ENCODE data around the gene NLRP1. TPM values are rescaled to one million over a fixed set of nuclear protein-coding genes. Genes with fewer than 3 reads are reported as not detected.

NLRP1 gene
- total RNA-seq, 1 donor from 2014 or later = 29.3 TPM

DNA sequence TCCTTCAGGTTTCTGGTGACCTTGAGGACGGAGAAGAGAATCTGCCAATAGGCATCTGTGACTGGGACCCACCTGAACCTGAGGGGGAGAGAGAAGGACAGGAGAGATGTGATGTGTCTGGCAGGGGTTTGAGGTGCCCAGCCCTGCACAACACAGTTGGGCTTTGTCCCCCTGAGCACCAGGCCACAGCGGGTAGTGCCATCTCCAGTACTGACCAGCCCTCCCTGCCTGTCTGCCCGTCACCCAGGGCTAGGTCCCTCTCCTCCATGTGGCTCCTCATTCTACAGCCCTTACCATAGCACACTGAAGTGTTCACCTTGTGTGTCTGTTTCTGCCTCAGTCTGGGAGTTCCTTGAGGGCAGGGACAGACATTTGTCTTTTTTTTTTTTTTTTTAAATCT lies 30.8 kb downstream of the NLRP1 start:
- Histone ChIP-seq H2AFZ (replicated peaks) (no peak overlapping the region), H3K4me2 (no peak overlapping the region), H3K27me3 (no peaks in the 10 kb centered on the region), H3K79me2 (ENCODE audit: low read depth) (no peaks in the 10 kb centered on the region), H3K4me1 (no peaks in the 10 kb centered on the region), H3K4me3 (no peak overlapping the region), H3K36me3 (no peaks in the 10 kb centered on the region), H3K9ac (no peak overlapping the region), H4K20me1 (ENCODE audit: low read depth) (no peaks in the 10 kb centered on the region), H3K9me3 (ENCODE audit: low read depth) (no peaks in the 10 kb centered on the region), H3K27ac (no peak overlapping the region), H3F3A (ENCODE audit: low read depth) (no peaks in the 10 kb centered on the region)
- Mint-ChIP-seq H3K27ac (no peak overlapping the region), H3K4me1 (no peaks in the 10 kb centered on the region), H3K9me3 (peaks cover 3% of the 10 kb centered on the region), H3K27me3 (ENCODE audit: insufficient read depth, low read depth) (peaks cover 8% of the 10 kb centered on the region), H3K36me3 (no peaks in the 10 kb centered on the region), H3K4me3 (no peak overlapping the region)
- no peak for DNase-seq (ENCODE audit: low spot score)
- TF ChIP-seq, protein P1, sequence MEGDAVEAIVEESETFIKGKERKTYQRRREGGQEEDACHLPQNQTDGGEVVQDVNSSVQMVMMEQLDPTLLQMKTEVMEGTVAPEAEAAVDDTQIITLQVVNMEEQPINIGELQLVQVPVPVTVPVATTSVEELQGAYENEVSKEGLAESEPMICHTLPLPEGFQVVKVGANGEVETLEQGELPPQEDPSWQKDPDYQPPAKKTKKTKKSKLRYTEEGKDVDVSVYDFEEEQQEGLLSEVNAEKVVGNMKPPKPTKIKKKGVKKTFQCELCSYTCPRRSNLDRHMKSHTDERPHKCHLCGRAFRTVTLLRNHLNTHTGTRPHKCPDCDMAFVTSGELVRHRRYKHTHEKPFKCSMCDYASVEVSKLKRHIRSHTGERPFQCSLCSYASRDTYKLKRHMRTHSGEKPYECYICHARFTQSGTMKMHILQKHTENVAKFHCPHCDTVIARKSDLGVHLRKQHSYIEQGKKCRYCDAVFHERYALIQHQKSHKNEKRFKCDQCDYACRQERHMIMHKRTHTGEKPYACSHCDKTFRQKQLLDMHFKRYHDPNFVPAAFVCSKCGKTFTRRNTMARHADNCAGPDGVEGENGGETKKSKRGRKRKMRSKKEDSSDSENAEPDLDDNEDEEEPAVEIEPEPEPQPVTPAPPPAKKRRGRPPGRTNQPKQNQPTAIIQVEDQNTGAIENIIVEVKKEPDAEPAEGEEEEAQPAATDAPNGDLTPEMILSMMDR (IDR thresholded peaks at IDR 0.05) = no peak
- no peak for TF ChIP-seq EZH2phosphoT487 (IDR thresholded peaks at IDR 0.05)
- TF ChIP-seq EZH2 (IDR thresholded peaks at IDR 0.05) = no peak

DNA sequence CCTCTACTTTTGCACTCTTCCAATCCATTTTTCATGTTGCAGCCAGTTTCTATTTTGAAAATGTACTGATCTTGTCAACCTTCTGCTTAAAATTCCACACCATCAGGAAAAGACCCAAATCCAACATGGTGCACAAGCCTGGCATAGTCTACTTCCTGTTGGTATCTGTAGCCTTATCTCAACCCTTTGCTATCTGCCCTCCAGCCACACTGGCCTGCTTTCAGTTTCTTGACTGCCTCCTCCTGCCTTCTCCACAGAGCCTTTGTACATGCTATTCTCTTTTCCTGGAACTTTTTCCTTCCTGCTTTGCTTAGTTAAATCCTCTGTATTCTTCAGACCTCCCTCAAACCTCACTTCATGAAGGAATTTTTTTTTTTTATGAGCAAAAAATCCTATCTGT lies 31.5 kb downstream of the NLRP1 start:
- H3K27me3 Mint-ChIP-seq (ENCODE audit: insufficient read depth, low read depth) = peaks cover 6% of the 10 kb centered on the region
- peaks cover 3% of the 10 kb centered on the region for H3K9me3 Mint-ChIP-seq

DNA sequence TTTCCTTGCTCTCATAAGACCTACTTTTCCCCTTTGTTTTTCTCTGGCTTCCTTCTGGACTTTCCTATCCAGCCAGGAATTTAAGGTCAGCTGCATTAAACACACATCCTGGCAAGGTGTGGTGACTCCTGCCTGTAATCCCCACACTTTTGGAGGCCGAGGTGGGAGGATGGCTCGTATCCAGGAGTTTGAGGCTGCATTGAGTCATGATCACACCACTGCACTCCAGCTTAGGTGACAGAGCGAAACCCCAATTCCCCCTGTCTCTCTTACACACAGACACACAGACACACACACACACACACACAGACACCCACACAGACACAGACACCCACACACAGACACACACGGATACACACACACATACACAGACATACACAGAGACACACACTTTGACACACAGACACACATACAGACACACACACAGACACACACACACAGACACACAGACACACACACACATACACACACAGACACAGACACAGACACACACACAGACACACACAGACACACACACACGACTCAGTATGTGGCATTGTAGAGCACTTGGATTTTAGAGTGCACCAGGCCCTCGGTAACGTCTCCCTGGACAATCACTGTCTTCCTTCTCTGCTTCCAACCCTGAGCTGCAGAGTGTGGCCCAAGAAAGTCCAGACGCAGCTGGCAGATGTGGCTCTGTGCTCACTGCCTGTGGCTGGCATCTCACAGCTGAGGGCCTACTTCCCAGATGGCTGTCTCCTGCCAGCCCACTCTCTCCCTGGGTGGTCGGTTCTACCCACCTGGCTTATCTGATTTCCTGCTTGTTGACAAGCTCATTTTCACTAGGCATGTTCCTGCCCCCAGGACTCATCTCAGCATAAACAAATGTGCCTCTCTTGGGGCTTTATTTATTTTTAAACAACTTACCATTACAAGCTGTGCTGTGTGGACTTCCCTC lies 39.0 kb downstream of the NLRP1 start:
- Mint-ChIP-seq H3K4me1 (peaks cover 16% of the 10 kb centered on the region), H3K4me3 (no peak overlapping the region), H3K27me3 (ENCODE audit: insufficient read depth, low read depth) (peaks cover 6% of the 10 kb centered on the region), H3K36me3 (no peaks in the 10 kb centered on the region), H3K27ac (peak overlapping the region; percentile 19), H3K9me3 (peaks cover 3% of the 10 kb centered on the region)
- Histone ChIP-seq H3K4me1 (peaks cover 5% of the 10 kb centered on the region), H3K9ac (no peak overlapping the region), H3K79me2 (ENCODE audit: low read depth) (no peaks in the 10 kb centered on the region), H4K20me1 (ENCODE audit: low read depth) (no peaks in the 10 kb centered on the region), H3K4me2 (no peak overlapping the region), H3K27ac (no peak overlapping the region), H3K9me3 (ENCODE audit: low read depth) (no peaks in the 10 kb centered on the region), H3K27me3 (no peaks in the 10 kb centered on the region), H3K36me3 (no peaks in the 10 kb centered on the region), H3K4me3 (no peak overlapping the region), H2AFZ (replicated peaks) (no peak overlapping the region), H3F3A (ENCODE audit: low read depth) (no peaks in the 10 kb centered on the region)
- TF ChIP-seq EZH2phosphoT487 (IDR thresholded peaks at IDR 0.05) = no peak
- TF ChIP-seq EZH2 (IDR thresholded peaks at IDR 0.05) = no peak
- TF ChIP-seq, protein P1 (IDR thresholded peaks at IDR 0.05) = no peak
- DNase-seq (ENCODE audit: low spot score) = no peak

More for the DNA sequence above, 31.5 kb downstream of the NLRP1 start:
- H3K36me3 ChIP-seq = no peaks in the 10 kb centered on the region
- H3K4me1 ChIP-seq = no peaks in the 10 kb centered on the region
- no peak overlapping the region for H3K4me3 Mint-ChIP-seq
- TF ChIP-seq EZH2phosphoT487 (IDR thresholded peaks at IDR 0.05) (no peak), EZH2 (IDR thresholded peaks at IDR 0.05) (no peak)
- TF ChIP-seq, protein P1 (IDR thresholded peaks at IDR 0.05) = no peak
- no peaks in the 10 kb centered on the region for H3K9me3 ChIP-seq (ENCODE audit: low read depth)
- H3K4me2 ChIP-seq = no peak overlapping the region
- H3K4me1 Mint-ChIP-seq = no peaks in the 10 kb centered on the region
- no peak overlapping the region for H3K27ac ChIP-seq
- H2AFZ ChIP-seq (replicated peaks) = no peak overlapping the region
- no peaks in the 10 kb centered on the region for H3F3A ChIP-seq (ENCODE audit: low read depth)
- no peak overlapping the region for H3K9ac ChIP-seq
- no peaks in the 10 kb centered on the region for H4K20me1 ChIP-seq (ENCODE audit: low read depth)
- H3K36me3 Mint-ChIP-seq = no peaks in the 10 kb centered on the region
- no peak overlapping the region for H3K27ac Mint-ChIP-seq
- H3K27me3 ChIP-seq = no peaks in the 10 kb centered on the region
- DNase-seq (ENCODE audit: low spot score) = no peak
- no peaks in the 10 kb centered on the region for H3K79me2 ChIP-seq (ENCODE audit: low read depth)
- no peak overlapping the region for H3K4me3 ChIP-seq

Data from neural progenitor cell (in vitro differentiated cells).